HL-60 (cell line): ENCODE results near the gene LRSAM1.

Experiments used
- DNase-seq, 2 experiments: peaks; one replicate each; pipeline ENCODE4 v3.0.0-alpha.2; 2010 to 2020; ENCODE audit warnings: low read depth in 1 of 2, low spot score in 1 of 2
- H3K27ac ChIP-seq: fragments of 250-450 bp; sonication (Bioruptor Pico); replicated peaks from 2 replicates; pipeline ENCODE4 v1.5.1; 2020; ENCODE audit warnings: mild to moderate bottlenecking, moderate library complexity
- H3K27me3 ChIP-seq: fragments of 250-450 bp; sonication (Bioruptor Pico); 2 replicates; pipeline ENCODE4 v1.5.1; 2021; ENCODE audit warnings: mild to moderate bottlenecking, moderate library complexity; ENCODE audit not compliant: insufficient read depth, poor library complexity, severe bottlenecking
- H3K4me3 ChIP-seq: replicated peaks from 2 replicates; pipeline ENCODE4 v1.5.1; 2011; ENCODE audit warnings: mild to moderate bottlenecking, control low read depth, low read length; ENCODE audit not compliant: insufficient read depth
- GABPA ChIP-seq: IDR thresholded peaks from 2 replicates; pipeline ENCODE4 v1.6.1; 2012; ENCODE audit warnings: low read depth
- POLR2AphosphoS5 ChIP-seq: IDR thresholded peaks from 2 replicates; pipeline ENCODE4 v1.6.1; 2012; ENCODE audit warnings: low read depth
- SPI1 ChIP-seq: IDR thresholded peaks from 2 replicates; pipeline ENCODE4 v1.6.1; 2012; ENCODE audit warnings: low read depth, mild to moderate bottlenecking, borderline replicate concordance
- TF ChIP-seq, protein P1 (sequence below): IDR thresholded peaks from one replicate; pipeline ENCODE4 v1.5.1; 2011; ENCODE audit warnings: low read length, control low read depth, inconsistent platforms; ENCODE audit not compliant: insufficient read depth
- TF ChIP-seq, protein P2 (sequence below): IDR thresholded peaks from 2 replicates; pipeline ENCODE4 v1.6.1; 2012; ENCODE audit warnings: low read depth; ENCODE audit not compliant: insufficient replicate concordance

LRSAM1 gene

GRCh38 chr9:127503947-127504886, 52.9 kb downstream of the LRSAM1 start:
- Histone ChIP-seq H3K27me3 (no peaks in the 10 kb centered on the region), H3K4me3 (no peak overlapping the region), H3K27ac (no peak overlapping the region)
- no peak for TF ChIP-seq GABPA
- TF ChIP-seq, protein P1, sequence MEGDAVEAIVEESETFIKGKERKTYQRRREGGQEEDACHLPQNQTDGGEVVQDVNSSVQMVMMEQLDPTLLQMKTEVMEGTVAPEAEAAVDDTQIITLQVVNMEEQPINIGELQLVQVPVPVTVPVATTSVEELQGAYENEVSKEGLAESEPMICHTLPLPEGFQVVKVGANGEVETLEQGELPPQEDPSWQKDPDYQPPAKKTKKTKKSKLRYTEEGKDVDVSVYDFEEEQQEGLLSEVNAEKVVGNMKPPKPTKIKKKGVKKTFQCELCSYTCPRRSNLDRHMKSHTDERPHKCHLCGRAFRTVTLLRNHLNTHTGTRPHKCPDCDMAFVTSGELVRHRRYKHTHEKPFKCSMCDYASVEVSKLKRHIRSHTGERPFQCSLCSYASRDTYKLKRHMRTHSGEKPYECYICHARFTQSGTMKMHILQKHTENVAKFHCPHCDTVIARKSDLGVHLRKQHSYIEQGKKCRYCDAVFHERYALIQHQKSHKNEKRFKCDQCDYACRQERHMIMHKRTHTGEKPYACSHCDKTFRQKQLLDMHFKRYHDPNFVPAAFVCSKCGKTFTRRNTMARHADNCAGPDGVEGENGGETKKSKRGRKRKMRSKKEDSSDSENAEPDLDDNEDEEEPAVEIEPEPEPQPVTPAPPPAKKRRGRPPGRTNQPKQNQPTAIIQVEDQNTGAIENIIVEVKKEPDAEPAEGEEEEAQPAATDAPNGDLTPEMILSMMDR: peak; percentile 89
- peak; percentile 65 to 80 for DNase-seq

GRCh38 chr9:127504887-127505251, 53.6 kb downstream of the LRSAM1 start:
- DNase-seq: no peak
- Histone ChIP-seq H3K27ac (no peak overlapping the region), H3K4me3 (no peak overlapping the region), H3K27me3 (no peaks in the 10 kb centered on the region)
- no peak for TF ChIP-seq GABPA

DNA sequence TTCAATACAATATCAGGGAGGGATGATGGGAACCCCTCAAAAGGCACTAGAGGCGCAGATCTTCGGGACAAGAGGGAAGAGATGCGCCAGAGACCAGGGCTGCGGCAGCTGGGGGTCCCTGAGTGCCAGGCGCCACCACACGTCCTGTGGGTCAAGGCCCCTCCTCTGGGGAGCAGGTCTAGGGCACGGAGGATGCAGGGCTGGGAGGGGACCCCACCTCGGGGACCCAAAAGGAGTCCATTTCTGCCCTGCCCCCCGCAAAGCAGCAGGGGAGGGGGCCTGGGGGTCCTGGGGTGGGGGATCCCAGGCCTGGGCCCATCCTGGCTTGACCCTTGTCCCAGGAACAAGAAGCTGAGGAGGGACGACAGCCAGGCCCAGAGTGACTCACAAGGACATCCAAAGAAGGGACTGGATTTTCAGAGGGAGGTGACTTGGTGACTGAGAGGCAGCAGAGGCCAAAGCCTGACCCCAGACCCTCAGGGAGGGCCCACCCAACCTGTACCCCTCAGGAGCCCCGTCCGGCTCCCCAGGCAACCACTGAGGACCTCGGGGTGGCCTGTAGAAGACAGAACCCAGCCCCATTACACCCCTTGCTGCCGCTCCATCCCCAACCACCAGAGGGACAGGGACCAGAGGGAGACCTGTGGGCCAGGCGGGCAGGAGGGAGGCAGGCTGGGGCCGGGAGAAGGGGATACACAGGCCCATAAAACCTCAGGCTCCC, 54.2 kb downstream of the LRSAM1 start:
- H3K27ac ChIP-seq: no peak overlapping the region
- peak in 1 of 2 experiments; percentile 56 for DNase-seq
- H3K4me3 ChIP-seq: no peak overlapping the region

DNA sequence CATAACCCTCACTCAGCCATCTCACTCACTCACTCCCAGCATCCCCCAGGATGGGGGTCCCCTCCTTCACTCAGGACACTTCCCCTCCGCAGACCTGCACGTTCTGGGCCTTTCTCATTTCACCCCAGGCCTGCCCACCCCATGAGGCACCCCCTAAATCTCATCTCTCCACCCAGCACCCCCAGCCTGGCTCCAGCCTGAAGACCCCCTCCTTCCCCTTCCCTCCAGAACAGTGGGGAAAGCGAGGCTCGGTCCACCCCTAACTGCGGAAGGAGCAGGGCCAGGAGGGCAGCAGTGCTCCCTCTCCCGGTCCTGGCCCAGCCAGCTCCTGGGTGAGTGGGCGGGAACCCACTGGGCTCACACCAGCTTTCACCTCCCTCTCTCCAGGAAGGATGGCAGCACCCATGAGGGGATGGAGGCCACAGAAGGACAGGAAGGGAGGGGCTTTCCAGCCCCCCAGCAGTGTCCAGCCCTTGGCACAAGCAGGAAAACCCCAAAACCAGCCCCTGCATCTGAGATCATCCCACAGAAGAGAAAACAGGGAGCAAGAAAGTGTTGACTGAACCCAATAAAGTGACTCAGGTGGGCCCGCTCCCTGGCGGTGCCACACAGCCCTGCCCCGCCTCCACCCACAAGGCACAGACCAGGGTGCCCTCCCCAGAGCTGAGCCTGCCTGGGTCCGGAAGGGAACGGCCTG, 55.0 kb downstream of the LRSAM1 start:
- no peak for DNase-seq
- no peak for TF ChIP-seq SPI1
- TF ChIP-seq POLR2AphosphoS5: no peak
- TF ChIP-seq, protein P1: no peak
- TF ChIP-seq, protein P2, sequence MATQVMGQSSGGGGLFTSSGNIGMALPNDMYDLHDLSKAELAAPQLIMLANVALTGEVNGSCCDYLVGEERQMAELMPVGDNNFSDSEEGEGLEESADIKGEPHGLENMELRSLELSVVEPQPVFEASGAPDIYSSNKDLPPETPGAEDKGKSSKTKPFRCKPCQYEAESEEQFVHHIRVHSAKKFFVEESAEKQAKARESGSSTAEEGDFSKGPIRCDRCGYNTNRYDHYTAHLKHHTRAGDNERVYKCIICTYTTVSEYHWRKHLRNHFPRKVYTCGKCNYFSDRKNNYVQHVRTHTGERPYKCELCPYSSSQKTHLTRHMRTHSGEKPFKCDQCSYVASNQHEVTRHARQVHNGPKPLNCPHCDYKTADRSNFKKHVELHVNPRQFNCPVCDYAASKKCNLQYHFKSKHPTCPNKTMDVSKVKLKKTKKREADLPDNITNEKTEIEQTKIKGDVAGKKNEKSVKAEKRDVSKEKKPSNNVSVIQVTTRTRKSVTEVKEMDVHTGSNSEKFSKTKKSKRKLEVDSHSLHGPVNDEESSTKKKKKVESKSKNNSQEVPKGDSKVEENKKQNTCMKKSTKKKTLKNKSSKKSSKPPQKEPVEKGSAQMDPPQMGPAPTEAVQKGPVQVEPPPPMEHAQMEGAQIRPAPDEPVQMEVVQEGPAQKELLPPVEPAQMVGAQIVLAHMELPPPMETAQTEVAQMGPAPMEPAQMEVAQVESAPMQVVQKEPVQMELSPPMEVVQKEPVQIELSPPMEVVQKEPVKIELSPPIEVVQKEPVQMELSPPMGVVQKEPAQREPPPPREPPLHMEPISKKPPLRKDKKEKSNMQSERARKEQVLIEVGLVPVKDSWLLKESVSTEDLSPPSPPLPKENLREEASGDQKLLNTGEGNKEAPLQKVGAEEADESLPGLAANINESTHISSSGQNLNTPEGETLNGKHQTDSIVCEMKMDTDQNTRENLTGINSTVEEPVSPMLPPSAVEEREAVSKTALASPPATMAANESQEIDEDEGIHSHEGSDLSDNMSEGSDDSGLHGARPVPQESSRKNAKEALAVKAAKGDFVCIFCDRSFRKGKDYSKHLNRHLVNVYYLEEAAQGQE: no peak
- TF ChIP-seq GABPA: no peak
- Histone ChIP-seq H3K4me3 (no peak overlapping the region), H3K27ac (no peak overlapping the region), H3K27me3 (no peaks in the 10 kb centered on the region)

More for the DNA sequence above, 54.2 kb downstream of the LRSAM1 start:
- TF ChIP-seq, protein P2: no peak
- no peak for TF ChIP-seq POLR2AphosphoS5
- TF ChIP-seq, protein P1: peak; percentile 54
- H3K27me3 ChIP-seq: no peaks in the 10 kb centered on the region
